Measurements from ENCODE around the gene TAF11.
"Not testable (repeated sequence)": the region's sequence is repeated elsewhere in the genome, so short reads cannot be mapped to it uniquely, and the experiment has no call there.

The TAF11 gene

GRCh38 chr6:34875292-34876213 is 12.3 kb downstream of the TAF11 start:
- DNase-seq (ENCODE audit: low read depth): no peak
- H3K4me3 ChIP-seq (ENCODE audit: low read depth, low read length): no peak overlapping the region

GRCh38 chr6:34872332-34872731 is 15.5 kb downstream of the TAF11 start:
- no peak for DNase-seq (ENCODE audit: low read depth)

GRCh38 chr6:34871853-34872252 is 16.0 kb downstream of the TAF11 start:
- H3K4me3 ChIP-seq (ENCODE audit: low read depth, low read length): no peak overlapping the region
- no peak for DNase-seq (ENCODE audit: low read depth)

More at GRCh38 chr6:34872332-34872731, 15.5 kb downstream of the TAF11 start:
- no peak overlapping the region for H3K4me3 ChIP-seq (ENCODE audit: low read depth, low read length)

- DNase-seq (ENCODE audit: low read depth): no peak
- H3K4me3 ChIP-seq (ENCODE audit: low read depth, low read length): no peak overlapping the region
Observed at GRCh38 chr6:34867484-34867883, 20.4 kb downstream of the TAF11 start.

GRCh38 chr6:34866509-34866908 is 21.3 kb downstream of the TAF11 start:
- H3K4me3 ChIP-seq (ENCODE audit: low read depth, low read length): no peak overlapping the region
- no peak for DNase-seq (ENCODE audit: low read depth)

GRCh38 chr6:34865107-34865506 is 22.7 kb downstream of the TAF11 start:
- H3K4me3 ChIP-seq (ENCODE audit: low read depth, low read length): no peak overlapping the region
- no peak for DNase-seq (ENCODE audit: low read depth)

- no peak for DNase-seq (ENCODE audit: low read depth)
Observed at GRCh38 chr6:34864007-34864406, 23.8 kb downstream of the TAF11 start.

GRCh38 chr6:34860776-34861175 is 27.1 kb downstream of the TAF11 start:
- H3K4me3 ChIP-seq (ENCODE audit: low read depth, low read length): no peak overlapping the region
- DNase-seq (ENCODE audit: low read depth): no peak

More at GRCh38 chr6:34864007-34864406, 23.8 kb downstream of the TAF11 start:
- no peak overlapping the region for H3K4me3 ChIP-seq (ENCODE audit: low read depth, low read length)

GRCh38 chr6:34859951-34860350 is 27.9 kb downstream of the TAF11 start:
- H3K4me3 ChIP-seq (ENCODE audit: low read depth, low read length): no peak overlapping the region
- DNase-seq (ENCODE audit: low read depth): no peak

- H3K4me3 ChIP-seq (ENCODE audit: low read depth, low read length): no peak overlapping the region
- no peak for DNase-seq (ENCODE audit: low read depth)
Observed at GRCh38 chr6:34858681-34859080, 29.2 kb downstream of the TAF11 start.

GRCh38 chr6:34855463-34855862 is 32.4 kb downstream of the TAF11 start:
- no peak for DNase-seq (ENCODE audit: low read depth)
- H3K4me3 ChIP-seq (ENCODE audit: low read depth, low read length): no peak overlapping the region

- no peak overlapping the region for H3K4me3 ChIP-seq (ENCODE audit: low read depth, low read length)
Observed at GRCh38 chr6:34852406-34853085, 35.3 kb downstream of the TAF11 start.

GRCh38 chr6:34851361-34851760 is 36.5 kb downstream of the TAF11 start:
- no peak overlapping the region for H3K4me3 ChIP-seq (ENCODE audit: low read depth, low read length)
- no peak for DNase-seq (ENCODE audit: low read depth)

More at GRCh38 chr6:34852406-34853085, 35.3 kb downstream of the TAF11 start:
- no peak for DNase-seq (ENCODE audit: low read depth)

- DNase-seq (ENCODE audit: low read depth); H3K4me3 ChIP-seq (ENCODE audit: low read depth, low read length): not testable (repeated sequence)
Observed at GRCh38 chr6:34849066-34849465, 38.8 kb downstream of the TAF11 start.

- no peak for DNase-seq (ENCODE audit: low read depth)
- no peak overlapping the region for H3K4me3 ChIP-seq (ENCODE audit: low read depth, low read length)
Observed at GRCh38 chr6:34839666-34840352, 48.0 kb downstream of the TAF11 start.

- DNase-seq (ENCODE audit: low read depth): no peak
- H3K4me3 ChIP-seq (ENCODE audit: low read depth, low read length): no peak overlapping the region
Observed at GRCh38 chr6:34837528-34837927, 50.3 kb downstream of the TAF11 start.

- no peak for DNase-seq (ENCODE audit: low read depth)
- no peak overlapping the region for H3K4me3 ChIP-seq (ENCODE audit: low read depth, low read length)
Observed at GRCh38 chr6:34836451-34836850, 51.4 kb downstream of the TAF11 start.

- H3K4me3 ChIP-seq (ENCODE audit: low read depth, low read length): no peak overlapping the region
- no peak for DNase-seq (ENCODE audit: low read depth)
Observed at GRCh38 chr6:34836008-34836407, 51.8 kb downstream of the TAF11 start.

- H3K4me3 ChIP-seq (ENCODE audit: low read depth, low read length): no peak overlapping the region
- peak; percentile 13 for DNase-seq (ENCODE audit: low read depth)
Observed at GRCh38 chr6:34834789-34835518, 52.9 kb downstream of the TAF11 start.

All from skeletal muscle cell (primary cell).